ENCODE results near the gene FAM168A.

FAM168A gene

GRCh38 chr11:73384531-73384871 is 213.4 kb downstream of the FAM168A start:
- DNase-seq: no peak

DNA sequence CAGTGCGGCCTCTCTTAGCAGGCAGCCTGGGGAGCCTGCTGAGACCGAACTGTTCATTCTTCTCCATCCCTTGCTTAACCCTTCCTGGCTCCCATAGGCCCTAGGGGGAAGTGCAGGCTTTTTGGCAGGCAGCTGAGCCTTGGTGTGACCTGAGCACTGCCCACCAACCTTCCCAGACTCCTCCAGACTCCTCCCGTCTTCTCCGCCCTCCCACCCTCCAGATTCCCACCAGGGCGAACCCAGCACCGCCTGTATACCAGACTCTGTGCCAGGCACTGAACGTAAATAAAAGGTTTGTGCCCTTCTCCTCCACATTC is 213.8 kb downstream of the FAM168A start:
- DNase-seq: no peak

GRCh38 chr11:73383249-73384124 is 214.4 kb downstream of the FAM168A start:
- DNase-seq: no peak

DNA sequence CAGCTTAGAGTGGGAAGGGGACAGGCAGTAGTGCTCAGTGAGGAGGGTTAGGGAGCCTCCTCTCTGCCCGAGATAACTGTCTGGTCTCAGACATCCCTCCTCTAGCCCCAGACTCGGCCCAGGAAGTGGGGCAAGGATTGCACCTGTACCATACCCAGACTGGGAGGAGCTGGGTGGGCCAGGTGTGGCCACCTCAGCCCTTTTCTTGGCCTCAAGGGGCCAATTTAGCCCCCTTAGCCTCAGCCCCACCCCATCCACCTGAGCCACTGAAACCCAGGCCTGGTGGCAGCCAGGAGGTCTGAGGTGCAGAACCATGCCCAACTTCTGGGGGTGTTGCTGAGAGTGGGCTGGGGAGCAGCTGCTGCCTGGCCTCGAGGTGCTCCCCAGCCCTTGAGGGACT is 215.2 kb downstream of the FAM168A start:
- DNase-seq: no peak

DNA sequence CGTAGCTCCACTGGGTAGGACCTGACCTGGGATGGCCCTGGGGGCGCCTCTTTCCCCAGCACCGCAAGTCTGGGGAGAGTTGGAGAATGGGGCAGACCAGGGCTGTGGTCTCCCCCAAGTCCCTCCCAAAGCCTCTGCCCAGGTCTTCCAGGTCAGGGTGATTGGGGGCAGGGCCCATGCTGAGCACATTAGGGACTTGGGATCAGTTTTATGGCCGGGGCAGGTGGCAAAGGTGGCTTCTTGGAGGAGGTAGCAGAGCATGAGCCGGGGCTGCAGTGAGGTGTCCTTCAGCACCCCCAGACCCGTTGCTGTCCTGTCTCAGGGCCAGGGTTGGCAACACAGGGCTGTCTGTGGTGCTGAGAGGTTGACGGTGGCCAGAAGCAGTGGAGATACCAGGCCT is 215.7 kb downstream of the FAM168A start:
- DNase-seq: no peak

DNA sequence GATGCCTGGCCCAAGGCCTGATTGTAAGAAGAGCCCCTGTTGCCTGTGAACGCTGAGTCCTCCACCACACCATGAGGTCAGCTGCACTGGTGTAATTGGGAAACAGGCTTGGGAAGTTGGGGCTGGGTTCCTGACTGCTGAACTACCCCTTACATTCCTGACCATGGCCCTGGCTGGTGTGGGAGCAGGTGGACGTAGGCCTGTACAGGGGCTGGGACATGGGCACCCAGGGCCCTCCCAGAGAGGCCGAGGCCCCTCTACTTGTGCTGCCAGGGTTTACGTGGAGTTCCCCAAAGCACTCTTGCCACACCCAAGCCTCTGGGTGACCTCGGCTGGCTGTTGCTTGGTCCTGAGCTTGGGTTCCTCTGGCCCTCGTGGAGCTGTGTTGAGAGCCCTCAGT is 216.3 kb downstream of the FAM168A start:
- DNase-seq: no peak

GRCh38 chr11:73380897-73381410 is 217.0 kb downstream of the FAM168A start:
- no peak for DNase-seq

- no peak for DNase-seq
Observed at GRCh38 chr11:73380331-73380730, 217.6 kb downstream of the FAM168A start.

GRCh38 chr11:73379189-73379880 is 218.6 kb downstream of the FAM168A start:
- no peak for DNase-seq

GRCh38 chr11:73376803-73377629 is 220.9 kb downstream of the FAM168A start:
- peak; percentile 77 to 84 for DNase-seq

DNA sequence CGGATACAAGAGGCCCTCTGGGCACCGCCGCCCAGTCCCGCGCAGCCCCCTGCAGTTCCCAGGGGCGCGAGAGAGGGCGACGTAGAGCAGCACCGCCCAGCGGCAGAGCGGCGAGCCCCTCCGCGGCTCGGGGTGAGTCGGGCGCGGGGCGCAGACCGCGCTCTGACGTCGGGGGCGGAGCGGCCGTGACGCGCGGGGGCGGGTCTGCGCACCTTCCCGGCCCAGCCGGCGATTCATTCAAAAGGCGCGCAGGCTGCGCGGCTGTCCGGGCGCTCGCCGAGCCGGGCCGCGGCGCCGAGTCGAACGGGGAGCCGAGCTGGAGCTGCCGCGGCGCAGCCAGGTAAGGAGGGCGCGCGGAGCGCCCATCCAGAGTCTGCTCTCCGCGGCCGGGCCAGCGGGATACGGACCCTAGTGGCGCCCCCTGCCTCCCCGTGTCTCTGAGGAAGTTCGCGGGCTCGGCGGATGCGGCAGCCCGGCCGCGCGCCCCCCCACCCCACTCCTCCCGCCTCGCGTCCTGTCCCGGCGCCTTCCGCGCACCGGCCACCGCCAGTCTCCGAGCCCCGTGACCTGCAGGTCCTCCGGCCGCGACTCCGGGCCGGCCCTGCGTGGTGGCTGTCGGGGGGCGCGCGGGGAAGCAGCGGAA is 221.6 kb downstream of the FAM168A start, which contains the start of gene RELT:
RELT (plus strand) TSS at position 240 of the 643 bp plus-strand sequence. CDS start 12,738 bp downstream, outside the sequence.
- peak; percentile 95 to 96 for DNase-seq

DNA sequence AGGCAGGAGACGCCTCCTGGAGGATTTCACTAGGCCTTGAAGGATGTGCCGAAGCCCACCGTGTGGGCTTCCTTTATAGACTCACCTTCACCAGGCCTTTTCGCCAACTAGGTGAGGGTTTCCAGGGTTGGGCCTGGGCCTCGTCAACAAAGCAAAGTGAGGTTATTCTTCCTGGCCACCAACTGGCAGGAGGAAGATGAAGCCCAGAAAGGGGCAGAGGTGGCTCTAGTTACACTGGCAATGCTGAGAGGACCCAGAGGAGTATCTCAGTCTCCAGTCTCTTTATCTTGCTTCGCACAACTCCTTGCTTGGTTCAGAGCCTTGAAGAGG is 222.1 kb downstream of the FAM168A start:
- no peak for DNase-seq

DNA sequence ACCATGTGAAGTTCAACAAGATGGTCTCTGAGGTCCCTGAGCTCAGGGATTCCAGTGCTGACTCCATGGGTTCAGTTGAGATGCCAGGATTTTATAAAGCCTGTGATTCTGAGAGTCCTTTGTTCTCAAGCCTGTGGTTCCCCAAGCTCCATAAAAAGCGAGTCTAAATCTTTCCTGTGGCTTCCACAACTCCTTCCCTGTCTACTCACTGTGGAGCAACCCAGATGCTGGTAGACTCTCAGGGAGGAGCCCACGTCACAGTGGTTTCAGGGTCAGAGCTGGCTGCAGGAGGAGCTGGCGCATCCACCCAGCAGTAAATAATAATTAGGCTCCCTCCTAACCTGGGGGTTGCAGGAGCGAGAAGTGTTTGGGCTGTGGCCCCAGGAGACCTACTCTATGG is 223.8 kb downstream of the FAM168A start:
- no peak for DNase-seq

DNA sequence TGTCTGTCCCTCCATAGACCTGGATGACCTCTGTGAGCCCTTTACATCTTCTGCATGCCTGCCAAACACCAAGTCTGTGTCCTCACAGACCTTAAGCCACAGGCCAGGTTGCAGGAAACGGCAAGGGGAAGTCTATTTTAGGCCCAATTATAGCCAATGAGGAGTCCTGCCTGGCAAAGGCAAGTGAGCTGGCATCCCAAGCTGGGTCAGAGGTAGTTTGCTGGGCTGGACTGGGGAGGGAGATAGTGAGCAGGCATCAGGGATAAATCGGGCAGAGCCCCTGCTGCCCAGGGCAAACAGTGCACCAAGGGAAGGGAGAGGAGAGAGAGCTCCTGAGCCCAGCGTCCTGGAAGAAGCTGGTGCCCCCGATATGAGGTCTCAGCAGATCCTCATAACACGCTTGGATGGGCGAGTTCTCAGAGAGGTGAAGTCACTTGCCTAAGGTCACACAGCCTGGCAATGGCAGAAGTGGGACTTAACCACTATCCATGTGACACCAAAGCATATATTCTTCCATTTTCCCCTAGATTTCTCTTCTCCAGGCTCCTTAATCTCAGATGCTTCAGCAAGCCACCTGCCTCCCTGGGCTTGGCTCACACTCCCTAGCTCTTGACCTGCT is 225.4 kb downstream of the FAM168A start:
- DNase-seq: no peak

GRCh38 chr11:73367482-73368024 is 230.4 kb downstream of the FAM168A start:
- peak in 1 of 2 donors; percentile 28 for DNase-seq

DNA sequence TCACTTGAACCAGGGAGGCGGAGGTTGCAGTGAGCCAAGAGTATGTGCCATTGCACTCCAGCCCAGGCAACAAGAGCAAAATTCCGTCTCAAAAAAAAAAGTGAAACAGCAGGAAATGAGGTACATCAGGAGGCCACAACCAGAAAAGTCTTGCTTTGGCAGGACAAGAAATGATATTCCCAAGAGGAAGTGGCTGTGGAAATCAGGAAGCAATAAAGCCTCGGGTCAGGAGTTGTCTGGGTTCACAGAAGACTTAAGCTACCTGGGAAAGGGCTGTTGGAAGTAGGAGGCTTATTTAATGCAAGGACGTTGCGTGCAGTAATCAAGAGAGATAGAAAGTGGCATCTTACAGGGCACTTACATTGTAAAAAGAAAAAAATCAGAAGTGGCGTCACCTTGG is 231.0 kb downstream of the FAM168A start:
- no peak for DNase-seq

DNA sequence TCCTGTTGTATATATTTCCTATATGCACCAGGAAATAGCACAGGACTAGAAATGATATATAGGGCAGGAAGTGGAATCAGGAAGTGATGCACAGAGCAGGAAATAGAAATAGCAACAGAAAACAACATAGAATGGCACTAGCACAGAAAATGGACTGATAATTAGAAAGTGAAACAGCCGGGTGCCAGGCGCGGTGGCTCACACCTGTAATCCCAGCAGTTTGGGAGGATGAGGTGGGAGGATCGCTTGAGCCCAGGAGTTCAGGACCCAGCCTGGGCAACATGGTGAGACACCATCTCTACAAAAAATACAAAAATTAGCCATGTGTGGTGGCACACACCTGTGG is 231.7 kb downstream of the FAM168A start:
- DNase-seq: peak; percentile 36 to 63

- no peak for DNase-seq
Observed at GRCh38 chr11:73365352-73366264, 232.3 kb downstream of the FAM168A start.

GRCh38 chr11:73363147-73363546 is 234.8 kb downstream of the FAM168A start:
- no peak for DNase-seq

DNA sequence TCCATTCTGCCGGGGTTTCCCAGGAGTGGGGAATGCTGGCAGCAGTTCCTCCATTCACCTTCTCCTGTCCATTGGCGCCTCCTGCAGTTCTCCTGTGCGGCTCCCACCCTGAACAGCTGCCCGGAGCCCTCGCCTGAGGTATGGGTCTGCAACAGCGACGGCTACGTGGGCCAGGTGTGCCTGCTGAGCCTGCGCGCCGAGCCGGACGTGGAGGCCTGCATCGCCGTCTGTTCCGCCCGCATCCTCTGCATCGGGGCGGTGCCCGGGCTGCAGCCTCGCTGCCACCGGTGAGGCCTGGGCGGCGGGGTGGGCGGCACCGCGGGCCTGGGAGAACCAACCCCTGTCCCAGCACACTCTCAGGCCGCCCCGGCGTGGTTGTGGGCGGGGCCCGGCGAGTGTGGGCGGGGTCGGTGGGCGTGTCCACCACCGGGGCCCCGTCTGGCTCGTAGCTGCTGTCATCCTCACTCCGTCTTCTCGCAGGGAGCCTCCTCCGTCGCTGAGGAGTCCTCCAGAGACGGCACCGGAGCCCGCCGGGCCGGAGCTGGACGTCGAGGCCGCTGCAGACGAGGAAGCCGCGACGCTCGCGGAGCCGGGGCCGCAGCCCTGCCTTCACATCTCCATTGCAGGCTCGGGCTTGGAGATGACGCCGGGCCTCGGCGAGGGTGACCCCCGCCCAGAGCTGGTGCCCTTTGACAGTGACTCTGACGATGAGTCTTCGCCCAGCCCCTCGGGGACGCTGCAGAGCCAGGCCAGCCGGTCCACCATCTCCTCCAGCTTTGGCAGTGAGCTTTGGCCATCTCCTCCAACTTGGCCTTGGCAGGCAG is 235.7 kb downstream of the FAM168A start:
- no peak for DNase-seq

Measured in CD4-positive, alpha-beta T cell treated with Interleukin-1 beta for 1 hour (primary cell).